Left ventricle myocardium inferior (tissue), 1 donor: ENCODE measurements around the gene C16orf46. TPM values are rescaled to one million over a fixed set of nuclear protein-coding genes. Genes with fewer than 3 reads are reported as not detected.
"Not testable (repeated sequence)": the region's sequence is repeated elsewhere in the genome, so short reads cannot be mapped to it uniquely, and the experiment has no call there.

Experiments used
- DNase-seq: peaks from one replicate; pipeline ENCODE4 v3.0.0-alpha.2; 2020
- H3K27ac ChIP-seq: fragments of 200-600 bp; replicated peaks from 2 replicates; pipeline ENCODE4 v1.8.0; 2021
- H3K27me3 ChIP-seq: fragments of 200-600 bp; 2 replicates; pipeline ENCODE4 v1.8.0; 2021; ENCODE audit warnings: low read depth
- H3K36me3 ChIP-seq: fragments of 200-600 bp; 2 replicates; pipeline ENCODE4 v1.8.0; 2021
- H3K4me1 ChIP-seq: fragments of 200-600 bp; 2 replicates; pipeline ENCODE4 v1.8.0; 2021
- H3K4me3 ChIP-seq: fragments of 200-600 bp; 2 replicates; pipeline ENCODE4 v1.8.0; 2021; ENCODE audit warnings: mild to moderate bottlenecking, moderate library complexity
- H3K9me3 ChIP-seq: fragments of 200-600 bp; replicated peaks from 2 replicates; pipeline ENCODE4 v1.8.0; 2021
- intact Hi-C: fragments of 100-400 bp; cut with micrococcal nuclease; formaldehyde crosslinking; loops from one replicate; pipeline ENCODE4 v1.11.0; 2022
- total RNA-seq: library from RNA; stranded (reverse); fragmentation: NEBNext Ultra II Directional; extraction: Animal tissue kit (Norgen Biotek cat#: 25700); gene quantifications from one replicate; pipeline ENCODE4 v1.2.1, GENCODE V29; 2021
- TF ChIP-seq, protein P1 (sequence below): fragments of 200-600 bp; IDR thresholded peaks from 2 replicates; pipeline ENCODE4 v1.8.0; 2021; ENCODE audit warnings: antibody characterized with exemption, mild to moderate bottlenecking, borderline replicate concordance
- donor health status: DM: no; HTN: yes; CAD: no; lungs with severe emphysema.

C16orf46 gene
- total RNA-seq, 1 donor from 2014 or later = 0.88 TPM

DNA sequence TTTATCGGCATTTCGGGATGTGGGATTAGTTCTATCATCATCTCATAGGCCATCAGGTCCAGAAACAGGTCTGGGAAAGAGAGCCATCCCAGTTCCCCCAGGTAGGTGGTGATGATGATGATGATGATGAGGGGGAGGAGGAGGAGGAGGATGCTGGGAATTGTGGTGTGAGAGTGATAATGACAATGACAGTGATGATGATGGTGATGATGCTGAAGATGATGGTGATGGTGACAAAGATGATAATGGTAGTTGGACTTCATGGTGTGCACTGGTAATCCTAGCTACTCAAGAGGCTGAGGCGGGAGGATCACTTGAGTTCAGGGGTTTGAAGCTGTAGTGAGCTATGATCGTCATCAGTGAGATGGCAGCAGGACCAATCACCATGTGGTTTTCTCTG lies 35.4 kb upstream of the C16orf46 start:
- no peaks in the 10 kb centered on the region for H3K27me3 ChIP-seq
- no peaks in the 10 kb centered on the region for H3K36me3 ChIP-seq
- TF ChIP-seq, protein P1, sequence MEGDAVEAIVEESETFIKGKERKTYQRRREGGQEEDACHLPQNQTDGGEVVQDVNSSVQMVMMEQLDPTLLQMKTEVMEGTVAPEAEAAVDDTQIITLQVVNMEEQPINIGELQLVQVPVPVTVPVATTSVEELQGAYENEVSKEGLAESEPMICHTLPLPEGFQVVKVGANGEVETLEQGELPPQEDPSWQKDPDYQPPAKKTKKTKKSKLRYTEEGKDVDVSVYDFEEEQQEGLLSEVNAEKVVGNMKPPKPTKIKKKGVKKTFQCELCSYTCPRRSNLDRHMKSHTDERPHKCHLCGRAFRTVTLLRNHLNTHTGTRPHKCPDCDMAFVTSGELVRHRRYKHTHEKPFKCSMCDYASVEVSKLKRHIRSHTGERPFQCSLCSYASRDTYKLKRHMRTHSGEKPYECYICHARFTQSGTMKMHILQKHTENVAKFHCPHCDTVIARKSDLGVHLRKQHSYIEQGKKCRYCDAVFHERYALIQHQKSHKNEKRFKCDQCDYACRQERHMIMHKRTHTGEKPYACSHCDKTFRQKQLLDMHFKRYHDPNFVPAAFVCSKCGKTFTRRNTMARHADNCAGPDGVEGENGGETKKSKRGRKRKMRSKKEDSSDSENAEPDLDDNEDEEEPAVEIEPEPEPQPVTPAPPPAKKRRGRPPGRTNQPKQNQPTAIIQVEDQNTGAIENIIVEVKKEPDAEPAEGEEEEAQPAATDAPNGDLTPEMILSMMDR = no peak
- no peak overlapping the region for H3K4me3 ChIP-seq
- no peak overlapping the region for H3K27ac ChIP-seq
- H3K9me3 ChIP-seq = no peaks in the 10 kb centered on the region
- no peak for DNase-seq
- intact Hi-C loops = no loop called here
- H3K4me1 ChIP-seq = no peaks in the 10 kb centered on the region

DNA sequence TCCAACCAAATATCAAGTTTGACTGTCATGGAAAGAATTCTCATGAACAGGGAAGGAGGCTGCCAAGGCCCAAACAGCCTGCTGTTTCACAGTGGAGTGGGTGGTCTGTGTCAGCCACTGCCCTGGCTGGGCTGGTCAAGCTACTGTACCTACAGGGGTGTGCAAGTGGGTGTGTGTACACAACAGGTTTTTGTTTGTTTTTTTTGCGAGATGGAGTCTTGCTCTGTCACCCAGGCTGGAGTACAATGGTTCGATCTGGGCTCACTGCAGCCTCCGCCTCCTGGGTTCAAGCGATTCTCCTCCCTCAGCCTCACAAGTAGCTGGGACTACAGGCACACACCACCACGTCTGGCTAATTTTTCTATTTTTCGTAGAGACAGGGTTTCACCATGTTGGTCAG lies 32.2 kb upstream of the C16orf46 start:
- H3K4me1 ChIP-seq, H3K9me3 ChIP-seq, H3K27ac ChIP-seq, intact Hi-C loops, H3K27me3 ChIP-seq, H3K4me3 ChIP-seq, H3K36me3 ChIP-seq, DNase-seq: not testable (repeated sequence)

DNA sequence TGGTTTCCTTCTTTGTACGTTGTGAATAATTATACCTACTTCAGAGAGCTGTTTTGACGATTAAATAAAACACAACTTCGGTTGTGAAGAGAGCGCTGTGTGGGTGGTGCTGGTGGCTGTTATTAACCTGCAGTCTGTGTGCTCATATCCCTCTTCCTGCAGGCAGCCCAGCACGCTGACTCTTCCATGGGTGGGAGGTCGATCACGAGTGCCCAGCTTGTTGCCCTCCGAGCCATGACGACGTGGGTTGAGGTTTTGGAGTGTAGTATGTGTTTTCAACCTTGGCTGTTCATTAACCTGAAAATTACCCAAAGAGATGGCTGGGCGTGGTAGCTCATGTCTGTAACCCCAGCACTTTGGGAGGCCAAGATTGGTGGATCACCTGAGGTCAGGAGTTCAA lies 30.5 kb upstream of the C16orf46 start:
- H3K36me3 ChIP-seq = no peaks in the 10 kb centered on the region
- H3K9me3 ChIP-seq = no peaks in the 10 kb centered on the region
- no peaks in the 10 kb centered on the region for H3K27me3 ChIP-seq
- intact Hi-C loops = no loop called here
- no peak overlapping the region for H3K4me3 ChIP-seq
- TF ChIP-seq, protein P1 = no peak
- H3K4me1 ChIP-seq = no peaks in the 10 kb centered on the region
- no peak overlapping the region for H3K27ac ChIP-seq
- no peak for DNase-seq

DNA sequence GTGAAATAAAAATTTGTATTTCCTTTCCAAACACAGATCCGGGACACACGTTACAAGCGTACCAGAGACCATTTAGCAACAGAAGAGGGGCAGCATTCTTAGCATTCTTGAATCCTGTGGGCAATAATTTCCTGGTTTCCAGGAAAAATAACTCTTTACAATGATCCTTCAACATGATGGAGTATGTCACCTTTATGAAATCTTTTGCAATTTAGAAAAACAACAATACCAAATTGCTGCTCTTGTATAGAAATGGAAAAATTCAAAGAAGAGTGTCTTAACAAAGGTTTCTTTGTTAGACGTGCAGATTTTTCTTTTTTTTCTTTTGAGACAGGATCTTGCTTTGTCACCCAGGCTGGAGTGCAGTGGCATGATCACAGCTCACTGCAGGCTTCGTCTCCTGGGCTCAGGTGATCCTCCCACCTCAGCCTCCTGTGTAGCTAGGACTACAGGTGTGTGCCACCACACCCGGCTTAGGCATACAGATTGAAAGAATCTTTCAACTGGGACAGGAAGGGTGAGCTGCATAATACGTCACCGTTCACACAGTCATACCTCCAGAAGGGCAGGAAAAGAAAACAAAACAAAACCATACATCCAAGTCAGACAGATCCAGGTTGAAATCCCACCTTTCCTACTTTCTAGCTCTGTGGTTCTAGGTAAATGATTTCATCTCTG lies 29.9 kb upstream of the C16orf46 start:
- Histone ChIP-seq H3K36me3 (no peaks in the 10 kb centered on the region), H3K4me3 (no peak overlapping the region), H3K27ac (no peak overlapping the region), H3K27me3 (no peaks in the 10 kb centered on the region), H3K9me3 (no peaks in the 10 kb centered on the region), H3K4me1 (no peaks in the 10 kb centered on the region)
- intact Hi-C loops = no loop called here
- TF ChIP-seq, protein P1 = no peak
- DNase-seq = no peak

DNA sequence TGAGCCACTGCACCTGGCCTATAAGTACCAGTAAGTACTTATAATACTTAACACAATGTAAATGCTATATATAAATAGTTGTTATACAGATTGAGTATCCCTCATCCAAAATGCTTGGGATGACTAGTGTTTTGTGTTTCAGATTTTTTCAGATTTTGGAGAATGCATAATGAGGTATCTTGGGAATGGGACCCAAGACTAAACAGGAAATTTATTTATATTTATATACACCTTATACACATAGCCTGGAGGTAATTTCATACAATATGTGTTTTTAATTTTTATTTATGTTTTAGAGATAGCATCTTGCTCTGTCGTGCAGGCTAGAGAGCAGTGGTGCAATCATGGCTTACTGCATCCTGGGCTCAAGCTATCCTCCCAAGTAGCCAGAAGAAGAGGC lies 28.9 kb upstream of the C16orf46 start:
- H3K4me3 ChIP-seq = no peak overlapping the region
- H3K27me3 ChIP-seq = no peaks in the 10 kb centered on the region
- no peaks in the 10 kb centered on the region for H3K36me3 ChIP-seq
- DNase-seq = no peak
- no peak overlapping the region for H3K27ac ChIP-seq
- intact Hi-C loops = no loop called here
- TF ChIP-seq, protein P1 = no peak
- H3K4me1 ChIP-seq = no peaks in the 10 kb centered on the region
- no peaks in the 10 kb centered on the region for H3K9me3 ChIP-seq

DNA sequence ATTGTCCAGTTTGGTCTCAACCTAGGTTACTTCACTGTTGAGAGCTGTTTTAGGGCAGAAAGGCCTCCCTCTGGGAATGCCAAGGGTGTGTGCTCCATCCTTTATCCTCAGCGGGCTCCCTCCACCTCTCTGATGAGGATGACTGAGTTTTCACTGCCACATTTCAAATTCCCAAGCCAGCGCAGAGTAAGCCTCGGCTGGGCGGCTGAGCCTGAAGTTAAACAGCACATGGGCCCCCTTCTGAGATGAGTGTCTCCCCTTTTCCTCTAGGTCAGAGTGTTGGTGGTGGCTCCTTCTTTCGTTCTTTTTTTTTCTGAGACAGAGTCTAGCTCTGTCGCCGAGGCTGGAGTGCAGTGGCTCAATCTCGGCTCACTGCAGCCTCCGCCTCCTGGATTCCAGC lies 24.7 kb upstream of the C16orf46 start:
- intact Hi-C loops = no loop called here

More for the DNA sequence above, 24.7 kb upstream of the C16orf46 start:
- H3K4me1 ChIP-seq = peaks cover 5% of the 10 kb centered on the region
- H3K27me3 ChIP-seq = no peaks in the 10 kb centered on the region
- no peak for DNase-seq
- H3K4me3 ChIP-seq = no peak overlapping the region
- no peaks in the 10 kb centered on the region for H3K36me3 ChIP-seq
- no peak overlapping the region for H3K27ac ChIP-seq
- H3K9me3 ChIP-seq = no peaks in the 10 kb centered on the region
- TF ChIP-seq, protein P1 = no peak
